ENCODE data around the gene ARHGAP6.

ARHGAP6 gene

DNA sequence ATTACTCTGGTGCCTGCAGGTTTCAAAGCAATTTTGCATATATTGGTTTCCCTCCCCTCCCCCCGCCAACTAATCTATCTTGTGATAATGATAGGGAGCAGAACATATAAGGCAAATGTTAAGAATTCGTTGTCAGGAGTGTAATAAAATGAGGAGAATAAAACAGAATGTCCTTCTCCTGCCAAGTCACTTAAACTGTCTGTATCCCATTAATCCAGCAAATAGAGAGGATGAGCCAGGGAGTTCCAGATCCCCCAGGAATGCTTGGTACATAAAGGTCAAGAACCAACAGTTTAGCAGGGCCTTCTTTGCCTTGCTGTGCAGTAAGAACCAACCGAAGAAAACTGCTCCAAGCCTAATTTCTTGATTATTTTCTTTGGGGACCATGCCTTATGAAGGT, 231.1 kb downstream of the ARHGAP6 start:
- Histone ChIP-seq H3K4me3 (ENCODE audit: low read depth in 1 of 2, low read length in 2 of 2) (no peak overlapping the region), H3K4me1 (ENCODE audit: control insufficient read depth in 1 of 2, insufficient read depth in 2 of 2, low read length in 2 of 2) (peaks cover 6 to 11% of the 10 kb centered on the region in 2 donors), H3K27ac (ENCODE audit: low read length) (no peak overlapping the region), H3K36me3 (ENCODE audit: control insufficient read depth in 1 of 2, insufficient read depth in 2 of 2, low read length in 2 of 2) (no peaks in the 10 kb centered on the region), H3K27me3 (ENCODE audit: low read depth, low read length) (no peaks in the 10 kb centered on the region), H3K9me3 (ENCODE audit: control insufficient read depth in 1 of 2, low read length in 2 of 2) (no peaks in the 10 kb centered on the region)

DNA sequence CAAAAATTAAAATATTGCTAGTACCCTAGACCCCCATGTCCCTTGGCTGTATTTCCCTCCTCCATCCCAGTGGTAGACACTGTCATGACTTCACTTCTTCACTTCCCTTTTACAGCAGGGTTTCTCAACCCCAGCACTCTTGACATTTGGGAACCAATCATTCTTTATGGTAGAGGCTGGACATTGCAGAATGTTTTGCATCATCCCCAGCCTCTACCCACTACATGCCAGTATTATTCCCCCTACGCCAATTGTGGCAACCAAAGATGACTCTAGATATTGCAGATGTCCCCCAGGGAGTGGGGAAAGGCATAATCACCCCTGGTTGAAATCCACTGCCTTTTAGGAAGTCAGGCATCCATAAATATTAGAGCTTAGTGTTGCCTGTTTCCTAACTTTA, 233.9 kb downstream of the ARHGAP6 start:
- Histone ChIP-seq H3K4me1 (ENCODE audit: control insufficient read depth in 1 of 2, insufficient read depth in 2 of 2, low read length in 2 of 2) (peaks cover 6 to 14% of the 10 kb centered on the region in 2 donors), H3K4me3 (ENCODE audit: low read depth in 1 of 2, low read length in 2 of 2) (no peak overlapping the region)

DNA sequence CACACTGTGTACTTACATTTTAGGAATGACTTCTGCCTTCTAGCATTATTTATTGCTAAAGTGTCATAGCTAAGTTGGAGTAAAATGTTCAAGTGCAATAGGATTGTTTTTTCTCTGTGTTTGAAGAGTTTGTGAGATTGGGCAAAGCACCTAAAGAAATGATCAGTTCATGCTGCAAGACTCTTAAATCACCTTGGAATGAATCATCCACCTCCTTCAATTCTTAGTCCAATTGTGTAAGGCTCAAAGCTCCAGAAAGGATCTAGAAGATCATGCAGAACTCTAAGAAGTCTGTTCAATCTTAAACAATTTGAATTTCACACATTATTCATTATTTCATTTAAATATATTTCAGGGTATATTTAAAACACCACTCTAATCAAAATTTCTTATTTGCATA, 235.4 kb downstream of the ARHGAP6 start:
- no peaks in the 10 kb centered on the region for H3K27me3 ChIP-seq (ENCODE audit: low read depth, low read length)
- H3K36me3 ChIP-seq (ENCODE audit: control insufficient read depth in 1 of 2, insufficient read depth in 2 of 2, low read length in 2 of 2), result no peaks in the 10 kb centered on the region
- no peak overlapping the region for H3K27ac ChIP-seq (ENCODE audit: low read length)
- no peak overlapping the region for H3K4me3 ChIP-seq (ENCODE audit: low read depth in 1 of 2, low read length in 2 of 2)
- H3K4me1 ChIP-seq (ENCODE audit: control insufficient read depth in 1 of 2, insufficient read depth in 2 of 2, low read length in 2 of 2), result peaks cover 6 to 14% of the 10 kb centered on the region in 2 donors
- H3K9me3 ChIP-seq (ENCODE audit: control insufficient read depth in 1 of 2, low read length in 2 of 2), result no peaks in the 10 kb centered on the region

More for the DNA sequence above, 233.9 kb downstream of the ARHGAP6 start:
- no peaks in the 10 kb centered on the region for H3K36me3 ChIP-seq (ENCODE audit: control insufficient read depth in 1 of 2, insufficient read depth in 2 of 2, low read length in 2 of 2)
- H3K27ac ChIP-seq (ENCODE audit: low read length), result no peak overlapping the region
- H3K27me3 ChIP-seq (ENCODE audit: low read depth, low read length), result no peaks in the 10 kb centered on the region
- no peaks in the 10 kb centered on the region for H3K9me3 ChIP-seq (ENCODE audit: control insufficient read depth in 1 of 2, low read length in 2 of 2)

DNA sequence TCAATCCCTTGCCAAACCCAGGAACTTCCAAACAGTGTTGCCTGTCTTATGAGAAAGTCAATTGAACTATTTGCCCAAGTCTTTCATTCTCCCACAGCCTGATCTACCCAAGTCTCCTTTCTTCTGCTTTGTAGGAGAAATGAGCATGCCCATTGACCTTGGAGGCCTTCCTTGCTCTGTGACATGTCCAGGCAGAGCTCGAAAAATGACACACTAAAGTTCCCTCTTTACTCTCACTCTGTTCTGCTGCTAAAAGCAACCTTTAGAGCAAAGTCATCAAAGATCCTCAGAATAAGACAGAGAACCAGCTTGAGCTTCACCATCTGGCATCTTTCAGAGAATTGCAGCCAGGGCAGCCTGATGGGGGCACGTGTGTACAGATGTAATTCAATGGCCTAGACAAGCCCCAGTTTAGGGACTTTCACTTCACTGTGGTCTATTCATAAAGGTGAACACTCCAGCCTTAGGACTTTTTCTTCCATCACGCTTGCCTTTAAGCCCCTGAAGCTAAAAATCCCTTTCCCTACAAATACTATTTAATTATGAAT, 236.1 kb downstream of the ARHGAP6 start:
- Histone ChIP-seq H3K4me1 (ENCODE audit: control insufficient read depth in 1 of 2, insufficient read depth in 2 of 2, low read length in 2 of 2) (peaks cover 6 to 10% of the 10 kb centered on the region in 2 donors), H3K36me3 (ENCODE audit: control insufficient read depth in 1 of 2, insufficient read depth in 2 of 2, low read length in 2 of 2) (no peaks in the 10 kb centered on the region), H3K27ac (ENCODE audit: low read length) (no peak overlapping the region), H3K4me3 (ENCODE audit: low read depth in 1 of 2, low read length in 2 of 2) (no peak overlapping the region), H3K9me3 (ENCODE audit: control insufficient read depth in 1 of 2, low read length in 2 of 2) (no peaks in the 10 kb centered on the region), H3K27me3 (ENCODE audit: low read depth, low read length) (no peaks in the 10 kb centered on the region)

DNA sequence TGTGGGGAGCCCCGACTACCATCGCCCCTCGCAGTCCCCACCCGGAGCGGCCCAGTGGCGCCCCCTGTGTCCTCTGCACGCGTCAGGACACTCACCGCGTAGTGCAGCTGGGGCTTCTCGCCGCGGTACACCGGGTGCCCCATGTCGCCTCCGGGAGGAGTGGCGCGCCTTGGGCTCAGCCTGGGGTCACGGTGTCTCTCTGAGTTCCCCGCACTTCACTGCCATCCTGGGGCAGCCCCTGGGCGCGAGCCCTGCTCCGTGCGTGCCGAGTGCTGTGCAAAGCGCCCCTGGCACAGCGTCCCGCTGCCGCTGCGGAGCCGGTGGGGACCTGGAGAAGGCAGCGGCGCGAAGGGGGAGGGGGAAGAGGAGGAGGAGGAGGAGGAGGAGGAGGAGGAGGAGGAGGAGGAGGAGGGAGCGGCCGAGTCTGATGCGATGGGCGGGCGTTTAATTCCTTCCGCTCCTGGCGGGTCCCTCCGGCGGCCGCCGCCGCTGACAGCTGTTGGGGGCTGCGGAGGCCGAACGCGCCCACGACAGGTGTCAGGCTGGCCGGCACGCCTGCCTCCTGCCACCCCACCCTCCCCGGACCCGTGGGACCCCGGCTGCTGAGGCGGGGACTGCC, 238.2 kb downstream of the ARHGAP6 start:
- H3K4me3 ChIP-seq (ENCODE audit: low read depth in 1 of 2, low read length in 2 of 2), result peak overlapping the region; percentile 64 to 70
- no peaks in the 10 kb centered on the region for H3K9me3 ChIP-seq (ENCODE audit: control insufficient read depth in 1 of 2, low read length in 2 of 2)
- peak overlapping the region; percentile 63 for H3K27ac ChIP-seq (ENCODE audit: low read length)
- H3K4me1 ChIP-seq (ENCODE audit: control insufficient read depth in 1 of 2, insufficient read depth in 2 of 2, low read length in 2 of 2), result peaks cover 7% of the 10 kb centered on the region in 2 donors
- H3K27me3 ChIP-seq (ENCODE audit: low read depth, low read length), result no peaks in the 10 kb centered on the region
- H3K36me3 ChIP-seq (ENCODE audit: control insufficient read depth in 1 of 2, insufficient read depth in 2 of 2, low read length in 2 of 2), result no peaks in the 10 kb centered on the region

DNA sequence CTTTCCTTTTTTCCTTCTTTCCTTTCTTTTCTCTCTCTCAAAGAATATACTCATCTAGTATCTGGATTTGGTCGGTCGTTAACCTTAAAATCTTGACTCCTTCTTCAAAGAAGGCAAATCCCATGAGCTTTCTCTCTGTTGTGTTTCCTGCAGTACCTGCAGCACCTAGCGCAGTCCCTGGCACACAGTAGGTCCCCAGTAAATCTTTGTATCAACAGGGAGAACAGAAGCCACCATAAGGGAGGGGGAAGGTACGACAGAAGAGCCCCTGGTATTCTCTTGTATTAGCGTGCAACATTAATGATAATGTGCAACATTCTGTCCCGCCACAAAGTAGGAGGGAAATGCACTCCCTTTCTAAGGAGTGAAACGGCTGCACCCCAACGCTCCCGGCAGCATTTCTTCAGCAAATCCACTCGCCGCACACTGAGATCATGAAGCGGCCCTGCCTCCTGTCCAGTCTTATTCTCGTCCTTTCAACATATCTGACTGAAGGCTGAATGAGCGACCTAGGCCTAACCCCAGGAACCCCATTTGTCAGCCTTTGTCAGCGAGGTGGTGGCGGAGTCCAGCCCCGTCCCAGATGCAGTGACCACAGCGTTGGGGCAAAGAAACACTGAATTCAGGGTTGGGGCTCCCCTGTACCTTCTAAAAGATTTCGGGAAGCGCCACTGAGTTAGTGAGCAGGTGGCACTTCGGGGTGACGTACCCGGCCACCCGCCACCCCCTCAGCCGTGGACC, 238.8 kb downstream of the ARHGAP6 start:
- Histone ChIP-seq H3K36me3 (ENCODE audit: control insufficient read depth in 1 of 2, insufficient read depth in 2 of 2, low read length in 2 of 2) (no peaks in the 10 kb centered on the region), H3K4me1 (ENCODE audit: control insufficient read depth in 1 of 2, insufficient read depth in 2 of 2, low read length in 2 of 2) (peaks cover 7% of the 10 kb centered on the region in 2 donors), H3K9me3 (ENCODE audit: control insufficient read depth in 1 of 2, low read length in 2 of 2) (no peaks in the 10 kb centered on the region), H3K4me3 (ENCODE audit: low read depth in 1 of 2, low read length in 2 of 2) (peak overlapping the region; percentile 64 to 70), H3K27me3 (ENCODE audit: low read depth, low read length) (no peaks in the 10 kb centered on the region), H3K27ac (ENCODE audit: low read length) (peak overlapping the region; percentile 63)

DNA sequence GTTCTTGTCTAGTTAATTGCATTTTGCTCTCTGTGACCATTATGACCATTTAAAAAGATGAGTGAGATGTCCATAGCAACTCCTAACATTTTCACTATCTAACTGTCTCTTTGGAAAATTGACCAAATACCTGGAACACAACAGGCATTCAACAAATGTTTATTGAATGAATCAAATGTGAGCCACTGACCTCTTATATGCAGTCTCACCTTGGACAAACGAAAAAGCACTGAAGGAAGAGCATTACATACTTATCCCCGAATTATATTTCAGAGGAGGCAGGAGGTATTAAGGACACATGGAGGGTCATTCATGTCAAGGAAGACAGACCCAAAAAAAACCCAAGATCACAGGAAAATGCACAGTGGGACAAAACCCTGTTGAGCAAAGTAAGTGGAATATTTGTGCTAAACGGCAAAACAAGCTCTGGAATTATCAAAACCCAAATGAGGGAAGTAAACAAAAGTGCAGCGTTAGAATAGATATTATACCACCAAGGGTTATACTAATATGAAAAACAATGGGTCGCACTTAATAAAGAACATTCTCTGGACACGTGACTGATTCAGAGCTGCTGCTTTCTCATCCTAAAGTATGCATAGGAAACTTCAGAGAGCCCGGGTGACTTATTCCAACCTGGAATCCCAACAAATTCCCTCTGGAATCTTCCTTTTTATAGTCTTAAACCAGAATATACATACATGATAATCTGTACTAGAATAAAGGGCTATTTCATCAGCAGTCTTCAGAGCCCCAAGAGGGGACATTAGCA, 240.6 kb downstream of the ARHGAP6 start:
- Histone ChIP-seq H3K27ac (ENCODE audit: low read length) (peak overlapping the region; percentile 36), H3K9me3 (ENCODE audit: control insufficient read depth in 1 of 2, low read length in 2 of 2) (no peaks in the 10 kb centered on the region), H3K36me3 (ENCODE audit: control insufficient read depth in 1 of 2, insufficient read depth in 2 of 2, low read length in 2 of 2) (no peaks in the 10 kb centered on the region), H3K4me3 (ENCODE audit: low read depth in 1 of 2, low read length in 2 of 2) (no peak overlapping the region), H3K4me1 (ENCODE audit: control insufficient read depth in 1 of 2, insufficient read depth in 2 of 2, low read length in 2 of 2) (peaks cover 6 to 7% of the 10 kb centered on the region in 2 donors), H3K27me3 (ENCODE audit: low read depth, low read length) (no peaks in the 10 kb centered on the region)

DNA sequence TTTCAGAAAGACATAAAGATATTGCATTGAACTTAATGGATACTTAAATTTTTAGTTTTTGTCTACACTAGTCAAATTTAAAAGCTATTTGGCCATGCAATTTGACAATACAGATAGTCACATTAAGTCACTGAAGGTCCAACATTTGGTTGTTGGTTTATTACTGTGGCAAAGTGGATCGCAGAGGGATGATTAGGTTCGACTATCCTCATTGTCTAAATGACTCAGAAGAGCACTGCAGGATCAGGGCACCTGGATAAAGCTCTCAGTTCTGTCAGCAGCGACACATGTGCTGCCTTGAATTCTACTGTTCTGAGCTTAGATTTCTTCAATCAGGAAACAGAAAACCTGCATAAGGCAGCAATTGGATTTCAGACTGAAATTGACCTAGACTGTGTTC, 241.8 kb downstream of the ARHGAP6 start:
- Histone ChIP-seq H3K4me1 (ENCODE audit: control insufficient read depth in 1 of 2, insufficient read depth in 2 of 2, low read length in 2 of 2) (peaks cover 6 to 7% of the 10 kb centered on the region in 2 donors), H3K27me3 (ENCODE audit: low read depth, low read length) (no peaks in the 10 kb centered on the region), H3K4me3 (ENCODE audit: low read depth in 1 of 2, low read length in 2 of 2) (no peak overlapping the region), H3K9me3 (ENCODE audit: control insufficient read depth in 1 of 2, low read length in 2 of 2) (no peaks in the 10 kb centered on the region), H3K27ac (ENCODE audit: low read length) (peak overlapping the region; percentile 39), H3K36me3 (ENCODE audit: control insufficient read depth in 1 of 2, insufficient read depth in 2 of 2, low read length in 2 of 2) (no peaks in the 10 kb centered on the region)

DNA sequence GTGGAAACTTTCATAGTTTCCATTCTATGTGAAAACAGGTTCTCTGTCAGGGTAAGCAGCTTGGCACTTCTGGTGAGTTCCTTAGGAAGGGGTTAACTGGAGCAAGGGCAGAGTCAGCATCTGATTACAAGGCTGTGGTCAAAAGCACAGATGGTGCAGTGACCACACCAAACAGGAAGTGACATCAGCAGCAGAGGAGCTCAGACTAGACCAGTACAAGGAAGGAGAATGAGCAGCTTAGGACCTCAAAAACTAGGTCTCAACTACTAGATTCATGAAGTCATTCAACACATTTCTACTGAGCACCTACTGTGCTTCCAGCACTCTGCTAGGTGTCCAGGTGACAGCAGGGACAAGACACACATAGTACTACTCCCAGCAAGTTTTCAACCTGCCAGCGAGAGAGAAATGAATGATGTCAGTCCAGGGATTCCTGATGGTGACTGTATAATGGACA, 242.3 kb downstream of the ARHGAP6 start:
- Histone ChIP-seq H3K9me3 (ENCODE audit: control insufficient read depth in 1 of 2, low read length in 2 of 2) (no peaks in the 10 kb centered on the region), H3K27ac (ENCODE audit: low read length) (peak overlapping the region; percentile 39), H3K4me1 (ENCODE audit: control insufficient read depth in 1 of 2, insufficient read depth in 2 of 2, low read length in 2 of 2) (peaks cover 5 to 6% of the 10 kb centered on the region in 2 donors)

DNA sequence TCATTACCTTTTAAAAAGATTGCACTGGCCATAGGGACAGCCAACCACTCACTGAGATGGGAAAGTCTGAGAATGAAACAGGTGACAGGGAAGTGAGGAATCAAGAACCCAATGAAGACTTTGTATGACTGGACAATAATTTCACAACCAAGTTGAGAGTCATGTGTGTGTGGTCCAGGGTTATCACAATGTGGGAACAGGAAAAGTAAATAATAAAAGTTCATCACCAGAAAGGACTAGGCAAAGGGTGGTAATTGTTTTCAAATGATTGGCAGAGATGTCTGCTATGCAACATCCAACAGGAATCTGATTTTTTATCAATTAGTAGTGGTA, 243.2 kb downstream of the ARHGAP6 start:
- H3K4me3 ChIP-seq (ENCODE audit: low read depth in 1 of 2, low read length in 2 of 2), result no peak overlapping the region
- H3K27ac ChIP-seq (ENCODE audit: low read length), result no peak overlapping the region
- H3K27me3 ChIP-seq (ENCODE audit: low read depth, low read length), result no peaks in the 10 kb centered on the region
- H3K36me3 ChIP-seq (ENCODE audit: control insufficient read depth in 1 of 2, insufficient read depth in 2 of 2, low read length in 2 of 2), result no peaks in the 10 kb centered on the region
- peaks cover 0 to 6% of the 10 kb centered on the region in 2 donors for H3K4me1 ChIP-seq (ENCODE audit: control insufficient read depth in 1 of 2, insufficient read depth in 2 of 2, low read length in 2 of 2)
- no peaks in the 10 kb centered on the region for H3K9me3 ChIP-seq (ENCODE audit: control insufficient read depth in 1 of 2, low read length in 2 of 2)

More for the DNA sequence above, 242.3 kb downstream of the ARHGAP6 start:
- Histone ChIP-seq H3K36me3 (ENCODE audit: control insufficient read depth in 1 of 2, insufficient read depth in 2 of 2, low read length in 2 of 2) (no peaks in the 10 kb centered on the region), H3K27me3 (ENCODE audit: low read depth, low read length) (no peaks in the 10 kb centered on the region), H3K4me3 (ENCODE audit: low read depth in 1 of 2, low read length in 2 of 2) (no peak overlapping the region)
